GM12878 (cell line): ENCODE measurements around the gene BICDL2. TPM values are rescaled to one million over a fixed set of nuclear protein-coding genes. Genes with fewer than 3 reads are reported as not detected.

Source experiments
- ATAC-seq: fragments of 200-7000 bp; cut with Tn5 transposase; 3 replicates; pipeline ENCODE4 v1.9.1; 2020; ENCODE audit warnings: mild to moderate bottlenecking, moderate library complexity
- BruUV-seq: library from RNA; stranded (reverse); fragments of 400-500 nt; replicated peaks from 2 replicates; lab custom pipeline; 2021; lab: Mats Ljungman, UMichigan
- CTCF ChIA-PET: fragments of 300-600 bp; sonication (Branson Sonifier 250); formaldehyde crosslinking; extraction: SDS; loops from one replicate; lab custom pipeline; 2021; ENCODE audit warnings: inconsistent platforms; lab: Yijun Ruan, JAX
- POLR2A ChIA-PET: fragments of 350-600 bp; formaldehyde crosslinking; extraction: SDS; loops from one replicate; lab custom pipeline; 2021; ENCODE audit warnings: inconsistent platforms; lab: Charles Lee
- RAD21 ChIA-PET: fragments of 300-600 bp; sonication (Branson Sonifier 250); formaldehyde crosslinking; loops from one replicate; lab custom pipeline; 2023; ENCODE audit warnings: antibody characterized with exemption; ENCODE audit not compliant: unreplicated experiment; lab: Charles Lee
- SMC1A ChIA-PET: fragments of 300-600 bp; sonication (Branson Sonifier 250); formaldehyde crosslinking; loops from one replicate; lab custom pipeline; 2023; ENCODE audit not compliant: unreplicated experiment, uncharacterized antibody; lab: Charles Lee
- DNase-seq: peaks from one replicate; pipeline ENCODE4 v3.0.0-alpha.2; 2011; ENCODE audit warnings: low read depth, low spot score
- FAIRE-seq: peaks from 3 replicates; lab custom pipeline; 2011; peaks lifted over from hg19 to GRCh38; lab: Jason Lieb, UNC
- H2AFZ ChIP-seq: 2 replicates; pipeline ENCODE4 v1.6.0; 2011; ENCODE audit warnings: low read depth, low read length, control low read depth; ENCODE audit not compliant: control insufficient read depth
- H3K27ac ChIP-seq: 2 replicates; pipeline ENCODE4 v1.5.1; 2011; ENCODE audit warnings: control low read depth; ENCODE audit not compliant: control insufficient read depth, insufficient read depth
- H3K27me3 ChIP-seq, 2 experiments: replicated peaks in 1 of 2; 2 replicates each; pipeline versions ENCODE4 v1.6.0 to v1.6.1; 2011; ENCODE audit warnings: low read length in 1 of 2; ENCODE audit not compliant: control insufficient read depth in 2 of 2, insufficient read depth in 2 of 2
- H3K36me3 ChIP-seq, 2 experiments: 2 replicates each; pipeline ENCODE4 v1.5.1; 2011; ENCODE audit warnings: low read length in 1 of 2; ENCODE audit not compliant: control insufficient read depth in 2 of 2, insufficient read depth in 2 of 2
- H3K4me1 ChIP-seq: 2 replicates; pipeline ENCODE4 v1.6.1; 2011; ENCODE audit warnings: mild to moderate bottlenecking, low read length, moderate library complexity, mixed read lengths; ENCODE audit not compliant: control insufficient read depth, insufficient read depth
- H3K4me2 ChIP-seq: 2 replicates; pipeline ENCODE4 v1.6.0; 2011; ENCODE audit warnings: control low read depth; ENCODE audit not compliant: control insufficient read depth, insufficient read depth
- H3K4me3 ChIP-seq: fragments of 200-600 bp; sonication (generic); 2 replicates; pipeline ENCODE4 v1.5.1; 2016
- H3K79me2 ChIP-seq: 2 replicates; pipeline ENCODE4 v1.6.0; 2011; ENCODE audit warnings: low read length; ENCODE audit not compliant: control insufficient read depth, insufficient read depth
- H3K9ac ChIP-seq: 2 replicates; pipeline ENCODE4 v1.8.0; 2011; ENCODE audit warnings: low read length, control low read depth, mixed read lengths; ENCODE audit not compliant: control insufficient read depth, insufficient read depth
- H3K9me3 ChIP-seq: replicated peaks from 3 replicates; pipeline ENCODE4 v1.5.1; 2011; ENCODE audit warnings: mild to moderate bottlenecking, low read length; ENCODE audit not compliant: control insufficient read depth, insufficient read depth
- H4K20me1 ChIP-seq: 2 replicates; pipeline ENCODE4 v1.6.0; 2011; ENCODE audit not compliant: control insufficient read depth, insufficient read depth
- ETV6 ChIP-seq, 2 experiments: fragments of 450-650 bp in 1 of 2; IDR thresholded peaks in 1 of 2; conservative IDR thresholded peaks in 1 of 2; 2 replicates each; pipeline ENCODE4 v1.6.1; 2014; ENCODE audit warnings: antibody characterized with exemption in 1 of 2, borderline replicate concordance in 1 of 2, low read depth in 1 of 2, mild to moderate bottlenecking in 1 of 2, moderate library complexity in 1 of 2
- TCF3 ChIP-seq: IDR thresholded peaks from 2 replicates; pipeline ENCODE4 v1.6.1; 2012; ENCODE audit warnings: low read depth, mild to moderate bottlenecking, low read length, borderline replicate concordance; ENCODE audit not compliant: insufficient read depth
- ZBTB40 ChIP-seq: fragments of 450-650 bp; IDR thresholded peaks from 2 replicates; pipeline ENCODE4 v1.6.1; 2016; ENCODE audit warnings: mild to moderate bottlenecking, moderate library complexity, borderline replicate concordance
- WGBS: methylation state at CpG from one replicate; pipeline ENCODE4 v1.1.6; 2016; ENCODE audit warnings: low lambda C conversion rate; ENCODE audit not compliant: insufficient replicate concordance, insufficient coverage; ENCODE audit errors: missing lambda C conversion rate; 5-methylcytosine and 5-hydroxymethylcytosine counted together
- in situ Hi-C: fragments of 300-500 bp; cut with MboI; formaldehyde crosslinking; loops from 9 replicates; pipeline ENCODE4 v1.14.3; 2018; ENCODE audit warnings: mixed read lengths
- intact Hi-C: fragments of 100-400 bp; cut with micrococcal nuclease; formaldehyde crosslinking; loops from one replicate; pipeline ENCODE4 v1.14.2; 2022; ENCODE audit not compliant: unreplicated experiment
- polyA plus RNA-seq, 11 experiments: library from polyadenylated mRNA; depleted of rRNA in 4 of 11; unstranded in 6 of 11; stranded (reverse) in 5 of 11; fragments of >200 nt; fragmentation: Nextera tagmentation in 4 of 11; fragmentation: Illumina TruSeq in 1 of 11; extraction: Ambion mirVana in 4 of 11; extraction: Trizol in 1 of 11; gene quantifications; 1 replicate in 1 of 11; 2 replicates in 10 of 11; pipeline versions ENCODE4 v1.2.1 to v1.2.3, GENCODE V29; 2011 to 2016; ENCODE audit warnings: inconsistent platforms in 2 of 11, missing spikeins in 2 of 11, low read depth in 1 of 11
- total RNA-seq, 4 experiments: library from RNA; depleted of rRNA in 3 of 4; stranded (reverse); fragments of >200 nt in 3 of 4; fragmentation: Illumina TruSeq in 1 of 4; extraction: Trizol in 1 of 4; gene quantifications; 2 replicates each; pipeline versions ENCODE4 v1.2.1 to v1.2.3, GENCODE V29; 2013 to 2021
- TF ChIP-seq, protein P1 (sequence below): fragments of 450-650 bp; IDR thresholded peaks from 2 replicates; pipeline ENCODE4 v1.6.1; 2016; ENCODE audit warnings: mild to moderate bottlenecking

The BICDL2 gene
- total and polyA plus RNA-seq, 10 of the 15 experiments (the other 5 are each of a cell fraction or from before 2014, with no cell fraction given), result not detected

- SMC1A ChIA-PET, result interaction anchor here (7.2 kb wide), 1 partner anchor 19 kb away, joined by 91 read pairs; the partner anchor contains the start of genes HCFC1R1 and THOC6
- peaks cover 0 to 17% of the 10 kb centered on the region in 2 experiments for H3K27me3 ChIP-seq
- BruUV-seq, result no TSS peak
- TF ChIP-seq TCF3 (no peak), ZBTB40 (peak; percentile 67; the same call in 1 of the 2 replicates), ETV6 (conservative IDR thresholded peaks at IDR 0.05 in 1 of 2, IDR thresholded peaks at IDR 0.05 in 1 of 2; ENCODE audit: borderline replicate concordance in 1 of 2, low read depth in 1 of 2) (no peak)
- TF ChIP-seq, protein P1, sequence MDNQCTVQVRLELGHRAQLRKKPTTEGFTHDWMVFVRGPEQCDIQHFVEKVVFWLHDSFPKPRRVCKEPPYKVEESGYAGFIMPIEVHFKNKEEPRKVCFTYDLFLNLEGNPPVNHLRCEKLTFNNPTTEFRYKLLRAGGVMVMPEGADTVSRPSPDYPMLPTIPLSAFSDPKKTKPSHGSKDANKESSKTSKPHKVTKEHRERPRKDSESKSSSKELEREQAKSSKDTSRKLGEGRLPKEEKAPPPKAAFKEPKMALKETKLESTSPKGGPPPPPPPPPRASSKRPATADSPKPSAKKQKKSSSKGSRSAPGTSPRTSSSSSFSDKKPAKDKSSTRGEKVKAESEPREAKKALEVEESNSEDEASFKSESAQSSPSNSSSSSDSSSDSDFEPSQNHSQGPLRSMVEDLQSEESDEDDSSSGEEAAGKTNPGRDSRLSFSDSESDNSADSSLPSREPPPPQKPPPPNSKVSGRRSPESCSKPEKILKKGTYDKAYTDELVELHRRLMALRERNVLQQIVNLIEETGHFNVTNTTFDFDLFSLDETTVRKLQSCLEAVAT, result no peak
- TF ChIP-seq, all 136 proteins: peak for 1
- ChIA-PET POLR2A (interaction anchor here (0.6 to 2.1 kb wide), 4 partner anchors 12 to 25 kb away, joined by 3 to 5 read pairs (median 4); partner anchors contain the start of gene TNFRSF12A), RAD21 (interaction anchor here (1.5 to 2.1 kb wide), 2 partner anchors 15 to 21 kb away, joined by 7 to 8 read pairs; no protein-coding TSS in a partner anchor), CTCF (interaction anchor here (0.9 to 11.3 kb wide), 2 partner anchors 19 to 52 kb away, joined by 3 to 421 read pairs; partner anchors contain the start of genes CLDN6, HCFC1R1, THOC6 and TNFRSF12A)
- peak overlapping the region; percentile 26; the same call in 1 of the 2 replicates for H3K4me2 ChIP-seq
- no peak overlapping the region for H3K4me3 ChIP-seq
- intact Hi-C loops (no loop called here), in situ Hi-C loops (no loop called here)
- peaks cover 17% of the 10 kb centered on the region for H3K4me1 ChIP-seq
- H3K9ac ChIP-seq, result no peak overlapping the region
- no peaks in the 10 kb centered on the region for H4K20me1 ChIP-seq
- FAIRE-seq (peak; percentile 41), DNase-seq (no peak), ATAC-seq (no peak)
- no peaks in the 10 kb centered on the region for H3K79me2 ChIP-seq
- H3K36me3 ChIP-seq, result no peaks in the 10 kb centered on the region
- H3K27ac ChIP-seq, result no peak overlapping the region
- H2AFZ ChIP-seq, result no peak overlapping the region; the same call in 1 of the 2 replicates
- WGBS, result 28% methylated on average over 13 of the region's 13 CpGs
- no peaks in the 10 kb centered on the region for H3K9me3 ChIP-seq
Observed at GRCh38 chr16:3007059-3007956, 29.4 kb downstream of the BICDL2 start.
